Keratinocyte (primary cell): Measurements from ENCODE around the gene AZU1. TPM values are rescaled to one million over a fixed set of nuclear protein-coding genes. Genes with fewer than 3 reads are reported as not detected.

ENCODE experiments used
- DNase-seq: peaks from one replicate; pipeline ENCODE4 v3.0.0-alpha.2; 2011; ENCODE audit warnings: low read depth, missing footprints, low spot score
- FAIRE-seq: peaks from 2 replicates; lab custom pipeline; 2011; peaks lifted over from hg19 to GRCh38; lab: Jason Lieb, UNC
- H2AFZ ChIP-seq: 2 replicates; pipeline ENCODE4 v1.6.0; 2012; ENCODE audit warnings: low read length, control low read depth, inconsistent platforms; ENCODE audit not compliant: control insufficient read depth
- H3K27ac ChIP-seq: 2 replicates; pipeline ENCODE4 v1.5.1; 2011; ENCODE audit warnings: low read length; ENCODE audit not compliant: control insufficient read depth, insufficient read depth
- H3K27me3 ChIP-seq: 3 replicates; pipeline ENCODE4 v1.6.0; 2011; ENCODE audit warnings: low read length; ENCODE audit not compliant: control insufficient read depth, insufficient read depth; ENCODE audit errors: extremely low read depth
- H3K36me3 ChIP-seq, 2 experiments: 2 replicates in 1 of 2; 3 replicates in 1 of 2; pipeline ENCODE4 v1.5.1; 2011; ENCODE audit warnings: low read length in 2 of 2, mild to moderate bottlenecking in 1 of 2; ENCODE audit not compliant: control insufficient read depth in 2 of 2, insufficient read depth in 2 of 2; ENCODE audit errors: extremely low read depth in 1 of 2
- H3K4me1 ChIP-seq: 3 replicates; pipeline ENCODE4 v1.5.1; 2011; ENCODE audit warnings: low read length; ENCODE audit not compliant: control insufficient read depth, insufficient read depth; ENCODE audit errors: extremely low read depth
- H3K4me2 ChIP-seq: 3 replicates; pipeline ENCODE4 v1.6.0; 2011; ENCODE audit warnings: low read depth, low read length; ENCODE audit not compliant: control insufficient read depth, insufficient read depth; ENCODE audit errors: extremely low read depth
- H3K4me3 ChIP-seq, 3 experiments: fragments of 200-600 bp in 1 of 3; sonication (generic) in 1 of 3; 2 replicates in 2 of 3; 3 replicates in 1 of 3; pipeline ENCODE4 v1.5.1; 2011 to 2016; ENCODE audit warnings: low read length in 3 of 3, mild to moderate bottlenecking in 3 of 3, control low read depth in 2 of 3, inconsistent platforms in 1 of 3, low read depth in 1 of 3, mixed read lengths in 1 of 3, mixed run types in 1 of 3, moderate library complexity in 1 of 3; ENCODE audit not compliant: control insufficient read depth in 2 of 3, insufficient read depth in 2 of 3; ENCODE audit errors: extremely low read depth in 1 of 3
- H3K79me2 ChIP-seq: 2 replicates; pipeline ENCODE4 v1.6.0; 2012; ENCODE audit warnings: low read length; ENCODE audit not compliant: control insufficient read depth, insufficient read depth
- H3K9ac ChIP-seq: 3 replicates; pipeline ENCODE4 v1.6.0; 2011; ENCODE audit warnings: low read length; ENCODE audit not compliant: control insufficient read depth, insufficient read depth; ENCODE audit errors: extremely low read depth
- H3K9me1 ChIP-seq: 3 replicates; pipeline ENCODE4 v1.6.0; 2011; ENCODE audit warnings: low read length; ENCODE audit not compliant: control insufficient read depth, insufficient read depth; ENCODE audit errors: extremely low read depth
- H3K9me3 ChIP-seq: 2 replicates; pipeline ENCODE4 v1.5.1; 2012; ENCODE audit warnings: low read depth, low read length; ENCODE audit not compliant: control insufficient read depth
- H4K20me1 ChIP-seq: 3 replicates; pipeline ENCODE4 v1.6.0; 2011; ENCODE audit warnings: low read length; ENCODE audit not compliant: control insufficient read depth, insufficient read depth; ENCODE audit errors: extremely low read depth
- CTCF ChIP-seq, 3 experiments: IDR thresholded peaks in 1 of 3; conservative IDR thresholded peaks in 1 of 3; optimal IDR thresholded peaks in 1 of 3; 2 replicates in 2 of 3; 3 replicates in 1 of 3; pipeline versions ENCODE3 to v1.5.1; 2011; ENCODE audit warnings: low read length in 3 of 3, mild to moderate bottlenecking in 3 of 3, moderate library complexity in 2 of 3, control low read depth in 1 of 3, inconsistent platforms in 1 of 3; ENCODE audit not compliant: insufficient read depth in 2 of 3; ENCODE audit errors: extremely low read depth in 1 of 3
- EZH2 ChIP-seq: IDR thresholded peaks from one replicate; pipeline ENCODE4 v1.6.1; 2012; ENCODE audit warnings: inconsistent platforms, mild to moderate bottlenecking, low read length, moderate library complexity
- dilution Hi-C: fragments of 300-500 bp; cut with MboI; formaldehyde crosslinking; loops from one replicate; pipeline ENCODE4 v1.7.0; 2020; ENCODE audit warnings: low sequenced_read_pairs; ENCODE audit not compliant: extremely low pct_ligation_motif_present
- polyA plus RNA-seq, 5 experiments: library from polyadenylated mRNA; depleted of rRNA in 3 of 5; stranded (reverse) in 3 of 5; stranded (forward) in 1 of 5; unstranded in 1 of 5; fragments of >200 nt; gene quantifications; 1 replicate in 1 of 5; 2 replicates in 3 of 5; 3 replicates in 1 of 5; pipeline versions ENCODE4 v1.2.1 to v1.2.3, GENCODE V29; 2011 to 2012; ENCODE audit warnings: missing spikeins in 2 of 5, low read depth in 1 of 5, low replicate concordance in 1 of 5

The AZU1 gene
- polyA plus RNA-seq, 1 donor (not counting 4 experiments of a cell fraction or from before 2014, with no cell fraction given): not detected

- H3K27me3 ChIP-seq: no peaks in the 10 kb centered on the region
- H2AFZ ChIP-seq: no peak overlapping the region
- H3K4me1 ChIP-seq: peaks cover 16% of the 10 kb centered on the region
- dilution Hi-C loops: no loop called here
- H3K9ac ChIP-seq: peak overlapping the region; percentile 47
- no peak for TF ChIP-seq CTCF (optimal IDR thresholded peaks at IDR 0.05 in 1 of 3, IDR thresholded peaks at IDR 0.05 in 1 of 3, conservative IDR thresholded peaks at IDR 0.05 in 1 of 3; ENCODE audit: extremely low read depth in 1 of 3, insufficient read depth in 2 of 3, low read length in 3 of 3)
- TF ChIP-seq EZH2: no peak
- H3K36me3 ChIP-seq: no peaks in the 10 kb centered on the region
- H4K20me1 ChIP-seq: no peaks in the 10 kb centered on the region
- peak overlapping the region; percentile 58 for H3K4me2 ChIP-seq
- H3K79me2 ChIP-seq: peaks cover 1% of the 10 kb centered on the region
- H3K27ac ChIP-seq: no peak overlapping the region
- no peaks in the 10 kb centered on the region for H3K9me1 ChIP-seq
- FAIRE-seq (no peak), DNase-seq (no peak)
- H3K4me3 ChIP-seq: no peak overlapping the region
- H3K9me3 ChIP-seq: no peaks in the 10 kb centered on the region
Observed at GRCh38 chr19:789701-790060, 38.0 kb upstream of the AZU1 start.

- H3K4me1 ChIP-seq: peaks cover 16% of the 10 kb centered on the region
Observed at GRCh38 chr19:791007-791566, 36.5 kb upstream of the AZU1 start.

More at GRCh38 chr19:791007-791566, 36.5 kb upstream of the AZU1 start:
- Histone ChIP-seq H3K27ac (no peak overlapping the region), H3K9me3 (no peaks in the 10 kb centered on the region), H2AFZ (no peak overlapping the region), H3K36me3 (no peaks in the 10 kb centered on the region), H3K79me2 (no peaks in the 10 kb centered on the region), H3K27me3 (no peaks in the 10 kb centered on the region), H3K4me2 (no peak overlapping the region), H3K4me3 (no peak overlapping the region), H3K9me1 (no peaks in the 10 kb centered on the region), H4K20me1 (no peaks in the 10 kb centered on the region), H3K9ac (no peak overlapping the region)
- dilution Hi-C loops: no loop called here
- no peak for TF ChIP-seq EZH2
- TF ChIP-seq CTCF (optimal IDR thresholded peaks at IDR 0.05 in 1 of 3, IDR thresholded peaks at IDR 0.05 in 1 of 3, conservative IDR thresholded peaks at IDR 0.05 in 1 of 3; ENCODE audit: extremely low read depth in 1 of 3, insufficient read depth in 2 of 3, low read length in 3 of 3): no peak
- DNase-seq: no peak
- no peak for FAIRE-seq
